ENCODE data around the gene UROS.

The UROS gene

DNA sequence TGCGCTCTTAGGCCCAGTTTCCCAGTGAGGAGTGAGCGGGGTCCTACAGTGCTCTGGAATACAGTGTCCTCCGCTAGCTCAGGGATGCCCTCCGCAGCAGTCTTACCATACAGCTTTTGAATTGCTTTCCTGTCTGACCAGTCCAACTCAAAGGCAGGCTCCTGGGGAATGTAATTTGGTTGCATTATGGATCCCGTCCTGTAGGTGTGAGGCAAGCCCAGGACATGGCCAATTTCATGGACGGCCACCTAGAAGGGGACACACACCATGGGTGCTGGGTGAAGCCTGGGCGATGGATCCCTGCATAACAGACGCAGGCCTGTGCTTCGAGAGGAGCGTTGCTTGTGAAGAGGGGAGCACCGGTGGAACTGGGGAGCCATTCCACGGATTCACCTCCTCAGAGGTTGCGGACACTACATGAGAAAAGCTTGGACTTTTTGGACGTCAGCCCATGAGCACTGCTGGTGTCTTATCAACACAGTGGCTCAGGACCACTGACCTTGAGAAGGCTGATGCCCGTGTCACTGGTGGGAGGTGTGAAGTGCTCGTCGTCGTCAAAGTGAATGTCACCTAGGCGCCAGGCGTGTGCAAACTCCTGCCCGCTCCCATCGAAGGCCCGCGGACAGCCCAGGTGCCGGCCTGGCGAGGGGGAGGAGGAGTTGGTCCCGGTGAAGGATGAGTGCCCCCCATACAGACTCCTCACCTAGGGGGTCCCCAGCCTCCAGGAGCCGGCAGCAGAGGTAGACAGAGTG, 50.8 kb downstream of the UROS start:
- ChIA-PET CTCF (no interaction called here), POLR2A (interaction anchor here (0.7 kb wide), 1 partner anchor 753 kb away, joined by 4 read pairs; no protein-coding TSS in a partner anchor)
- Histone ChIP-seq H3K9me3 (ENCODE audit: control insufficient read depth, insufficient read depth, low read depth, low read length) (no peaks in the 10 kb centered on the region), H3K27ac (ENCODE audit: extremely low read depth, low read depth, low read length) (no peak overlapping the region), H3K4me3 (ENCODE audit: low read depth, low read length) (no peak overlapping the region), H3K4me1 (ENCODE audit: control insufficient read depth, insufficient read depth, low read length) (peaks cover 4% of the 10 kb centered on the region; the same call in 1 of the 2 replicates), H3K36me3 (ENCODE audit: control insufficient read depth in 2 of 2, insufficient read depth in 1 of 2, low read length in 2 of 2) (peaks cover 0 to 9% of the 10 kb centered on the region in 2 experiments; a peak in 1 of 3 replicates)
- TF ChIP-seq, protein P1, sequence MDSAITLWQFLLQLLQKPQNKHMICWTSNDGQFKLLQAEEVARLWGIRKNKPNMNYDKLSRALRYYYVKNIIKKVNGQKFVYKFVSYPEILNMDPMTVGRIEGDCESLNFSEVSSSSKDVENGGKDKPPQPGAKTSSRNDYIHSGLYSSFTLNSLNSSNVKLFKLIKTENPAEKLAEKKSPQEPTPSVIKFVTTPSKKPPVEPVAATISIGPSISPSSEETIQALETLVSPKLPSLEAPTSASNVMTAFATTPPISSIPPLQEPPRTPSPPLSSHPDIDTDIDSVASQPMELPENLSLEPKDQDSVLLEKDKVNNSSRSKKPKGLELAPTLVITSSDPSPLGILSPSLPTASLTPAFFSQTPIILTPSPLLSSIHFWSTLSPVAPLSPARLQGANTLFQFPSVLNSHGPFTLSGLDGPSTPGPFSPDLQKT (IDR thresholded peaks at IDR 0.05; ENCODE audit: borderline replicate concordance, low read depth, low read length), result no peak
- TF ChIP-seq RBAK (tag by site-specific recombination; IDR thresholded peaks at IDR 0.05) (no peak), GFI1B (tag by site-specific recombination; IDR thresholded peaks at IDR 0.05) (no peak), KLF1 (tag by site-specific recombination; IDR thresholded peaks at IDR 0.05) (no peak), ZNF510 (tag by site-specific recombination; IDR thresholded peaks at IDR 0.05; ENCODE audit: insufficient replicate concordance) (no peak), ZNF571 (tag by site-specific recombination; IDR thresholded peaks at IDR 0.05) (no peak), ZNF223 (tag by site-specific recombination; IDR thresholded peaks at IDR 0.05) (no peak), ZNF488 (tag by site-specific recombination; IDR thresholded peaks at IDR 0.05) (no peak), ZNF707 (tag by site-specific recombination; IDR thresholded peaks at IDR 0.05) (no peak), ZNF18 (tag by site-specific recombination; IDR thresholded peaks at IDR 0.05) (no peak), SP2 (tag by site-specific recombination; IDR thresholded peaks at IDR 0.05) (no peak), ZNF311 (tag by site-specific recombination; IDR thresholded peaks at IDR 0.05; ENCODE audit: borderline replicate concordance) (no peak)
- TF ChIP-seq, protein P2, sequence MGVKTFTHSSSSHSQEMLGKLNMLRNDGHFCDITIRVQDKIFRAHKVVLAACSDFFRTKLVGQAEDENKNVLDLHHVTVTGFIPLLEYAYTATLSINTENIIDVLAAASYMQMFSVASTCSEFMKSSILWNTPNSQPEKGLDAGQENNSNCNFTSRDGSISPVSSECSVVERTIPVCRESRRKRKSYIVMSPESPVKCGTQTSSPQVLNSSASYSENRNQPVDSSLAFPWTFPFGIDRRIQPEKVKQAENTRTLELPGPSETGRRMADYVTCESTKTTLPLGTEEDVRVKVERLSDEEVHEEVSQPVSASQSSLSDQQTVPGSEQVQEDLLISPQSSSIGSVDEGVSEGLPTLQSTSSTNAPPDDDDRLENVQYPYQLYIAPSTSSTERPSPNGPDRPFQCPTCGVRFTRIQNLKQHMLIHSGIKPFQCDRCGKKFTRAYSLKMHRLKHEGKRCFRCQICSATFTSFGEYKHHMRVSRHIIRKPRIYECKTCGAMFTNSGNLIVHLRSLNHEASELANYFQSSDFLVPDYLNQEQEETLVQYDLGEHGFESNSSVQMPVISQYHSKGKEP (tag by site-specific recombination; IDR thresholded peaks at IDR 0.05), result no peak
- TF ChIP-seq, protein P3, sequence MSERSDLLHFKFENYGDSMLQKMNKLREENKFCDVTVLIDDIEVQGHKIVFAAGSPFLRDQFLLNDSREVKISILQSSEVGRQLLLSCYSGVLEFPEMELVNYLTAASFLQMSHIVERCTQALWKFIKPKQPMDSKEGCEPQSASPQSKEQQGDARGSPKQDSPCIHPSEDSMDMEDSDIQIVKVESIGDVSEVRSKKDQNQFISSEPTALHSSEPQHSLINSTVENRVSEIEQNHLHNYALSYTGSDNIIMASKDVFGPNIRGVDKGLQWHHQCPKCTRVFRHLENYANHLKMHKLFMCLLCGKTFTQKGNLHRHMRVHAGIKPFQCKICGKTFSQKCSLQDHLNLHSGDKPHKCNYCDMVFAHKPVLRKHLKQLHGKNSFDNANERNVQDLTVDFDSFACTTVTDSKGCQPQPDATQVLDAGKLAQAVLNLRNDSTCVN (tag by site-specific recombination; optimal IDR thresholded peaks at IDR 0.05), result no peak
- TF ChIP-seq, protein P4, sequence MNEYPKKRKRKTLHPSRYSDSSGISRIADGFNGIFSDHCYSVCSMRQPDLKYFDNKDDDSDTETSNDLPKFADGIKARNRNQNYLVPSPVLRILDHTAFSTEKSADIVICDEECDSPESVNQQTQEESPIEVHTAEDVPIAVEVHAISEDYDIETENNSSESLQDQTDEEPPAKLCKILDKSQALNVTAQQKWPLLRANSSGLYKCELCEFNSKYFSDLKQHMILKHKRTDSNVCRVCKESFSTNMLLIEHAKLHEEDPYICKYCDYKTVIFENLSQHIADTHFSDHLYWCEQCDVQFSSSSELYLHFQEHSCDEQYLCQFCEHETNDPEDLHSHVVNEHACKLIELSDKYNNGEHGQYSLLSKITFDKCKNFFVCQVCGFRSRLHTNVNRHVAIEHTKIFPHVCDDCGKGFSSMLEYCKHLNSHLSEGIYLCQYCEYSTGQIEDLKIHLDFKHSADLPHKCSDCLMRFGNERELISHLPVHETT (tag by site-specific recombination; IDR thresholded peaks at IDR 0.05), result no peak
- TF ChIP-seq, protein P5, sequence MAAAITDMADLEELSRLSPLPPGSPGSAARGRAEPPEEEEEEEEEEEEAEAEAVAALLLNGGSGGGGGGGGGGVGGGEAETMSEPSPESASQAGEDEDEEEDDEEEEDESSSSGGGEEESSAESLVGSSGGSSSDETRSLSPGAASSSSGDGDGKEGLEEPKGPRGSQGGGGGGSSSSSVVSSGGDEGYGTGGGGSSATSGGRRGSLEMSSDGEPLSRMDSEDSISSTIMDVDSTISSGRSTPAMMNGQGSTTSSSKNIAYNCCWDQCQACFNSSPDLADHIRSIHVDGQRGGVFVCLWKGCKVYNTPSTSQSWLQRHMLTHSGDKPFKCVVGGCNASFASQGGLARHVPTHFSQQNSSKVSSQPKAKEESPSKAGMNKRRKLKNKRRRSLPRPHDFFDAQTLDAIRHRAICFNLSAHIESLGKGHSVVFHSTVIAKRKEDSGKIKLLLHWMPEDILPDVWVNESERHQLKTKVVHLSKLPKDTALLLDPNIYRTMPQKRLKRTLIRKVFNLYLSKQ (tag by site-specific recombination; IDR thresholded peaks at IDR 0.05; ENCODE audit: borderline replicate concordance), result no peak
- TF ChIP-seq, protein P6, sequence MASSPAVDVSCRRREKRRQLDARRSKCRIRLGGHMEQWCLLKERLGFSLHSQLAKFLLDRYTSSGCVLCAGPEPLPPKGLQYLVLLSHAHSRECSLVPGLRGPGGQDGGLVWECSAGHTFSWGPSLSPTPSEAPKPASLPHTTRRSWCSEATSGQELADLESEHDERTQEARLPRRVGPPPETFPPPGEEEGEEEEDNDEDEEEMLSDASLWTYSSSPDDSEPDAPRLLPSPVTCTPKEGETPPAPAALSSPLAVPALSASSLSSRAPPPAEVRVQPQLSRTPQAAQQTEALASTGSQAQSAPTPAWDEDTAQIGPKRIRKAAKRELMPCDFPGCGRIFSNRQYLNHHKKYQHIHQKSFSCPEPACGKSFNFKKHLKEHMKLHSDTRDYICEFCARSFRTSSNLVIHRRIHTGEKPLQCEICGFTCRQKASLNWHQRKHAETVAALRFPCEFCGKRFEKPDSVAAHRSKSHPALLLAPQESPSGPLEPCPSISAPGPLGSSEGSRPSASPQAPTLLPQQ (tag by site-specific recombination; IDR thresholded peaks at IDR 0.05), result no peak
